ENCODE measurements around the gene TK1.
"Not testable (repeated sequence)": the region's sequence is repeated elsewhere in the genome, so short reads cannot be mapped to it uniquely, and the experiment has no call there.

The TK1 gene

GRCh38 chr17:78186692-78187595 is at the start of gene TK1, which contains the start of gene AFMID:
TK1 (minus strand) TSS chr17:78187052; CDS start chr17:78186994, 58 bp downstream.
AFMID (plus strand) TSS chr17:78187362; CDS start chr17:78187371, 9 bp downstream.
- peak; percentile 89 for DNase-seq (ENCODE audit: low read depth)

- no peak for DNase-seq (ENCODE audit: low read depth)
Measured at GRCh38 chr17:78235885-78236284, 49.0 kb upstream of the TK1 start.

- DNase-seq (ENCODE audit: low read depth) = not testable (repeated sequence)
Measured at GRCh38 chr17:78235022-78235421, 48.2 kb upstream of the TK1 start.

DNA sequence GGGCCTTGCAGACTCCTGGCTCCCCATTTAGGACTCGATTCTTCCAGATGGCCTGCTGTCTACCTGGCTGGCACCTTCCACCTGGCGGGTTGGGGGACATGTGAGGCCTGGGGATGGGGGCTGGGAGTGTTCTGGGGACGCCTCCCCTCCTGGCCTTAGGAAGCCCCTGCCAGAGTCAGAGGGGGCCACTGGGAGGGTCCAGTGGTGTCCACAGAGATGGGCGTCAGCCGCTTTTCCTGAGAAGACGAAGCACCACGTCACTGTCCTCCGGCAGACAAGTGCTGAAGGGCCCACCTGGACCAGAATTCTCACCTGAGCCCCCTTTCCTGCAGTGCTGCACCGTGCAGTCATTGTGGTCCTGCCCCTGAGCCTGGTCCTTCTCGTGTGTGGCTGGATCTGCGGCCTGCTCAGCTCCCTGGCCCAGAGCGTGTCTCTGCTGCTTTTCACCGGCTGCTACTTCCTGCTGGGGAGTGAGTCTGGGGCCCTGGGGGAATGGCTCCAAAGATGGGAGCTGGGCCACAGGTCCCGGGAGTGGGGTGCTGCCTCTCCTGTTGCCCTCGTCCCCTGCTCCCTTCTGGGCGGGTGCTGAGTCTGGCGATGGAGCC is 47.5 kb upstream of the TK1 start:
- no peak for DNase-seq (ENCODE audit: low read depth)

- DNase-seq (ENCODE audit: low read depth) = no peak
Measured at GRCh38 chr17:78233678-78234077, 46.8 kb upstream of the TK1 start.

- no peak for DNase-seq (ENCODE audit: low read depth)
Measured at GRCh38 chr17:78232859-78233173, 46.0 kb upstream of the TK1 start.

GRCh38 chr17:78231991-78232858 is 45.4 kb upstream of the TK1 start:
- DNase-seq (ENCODE audit: low read depth) = no peak

DNA sequence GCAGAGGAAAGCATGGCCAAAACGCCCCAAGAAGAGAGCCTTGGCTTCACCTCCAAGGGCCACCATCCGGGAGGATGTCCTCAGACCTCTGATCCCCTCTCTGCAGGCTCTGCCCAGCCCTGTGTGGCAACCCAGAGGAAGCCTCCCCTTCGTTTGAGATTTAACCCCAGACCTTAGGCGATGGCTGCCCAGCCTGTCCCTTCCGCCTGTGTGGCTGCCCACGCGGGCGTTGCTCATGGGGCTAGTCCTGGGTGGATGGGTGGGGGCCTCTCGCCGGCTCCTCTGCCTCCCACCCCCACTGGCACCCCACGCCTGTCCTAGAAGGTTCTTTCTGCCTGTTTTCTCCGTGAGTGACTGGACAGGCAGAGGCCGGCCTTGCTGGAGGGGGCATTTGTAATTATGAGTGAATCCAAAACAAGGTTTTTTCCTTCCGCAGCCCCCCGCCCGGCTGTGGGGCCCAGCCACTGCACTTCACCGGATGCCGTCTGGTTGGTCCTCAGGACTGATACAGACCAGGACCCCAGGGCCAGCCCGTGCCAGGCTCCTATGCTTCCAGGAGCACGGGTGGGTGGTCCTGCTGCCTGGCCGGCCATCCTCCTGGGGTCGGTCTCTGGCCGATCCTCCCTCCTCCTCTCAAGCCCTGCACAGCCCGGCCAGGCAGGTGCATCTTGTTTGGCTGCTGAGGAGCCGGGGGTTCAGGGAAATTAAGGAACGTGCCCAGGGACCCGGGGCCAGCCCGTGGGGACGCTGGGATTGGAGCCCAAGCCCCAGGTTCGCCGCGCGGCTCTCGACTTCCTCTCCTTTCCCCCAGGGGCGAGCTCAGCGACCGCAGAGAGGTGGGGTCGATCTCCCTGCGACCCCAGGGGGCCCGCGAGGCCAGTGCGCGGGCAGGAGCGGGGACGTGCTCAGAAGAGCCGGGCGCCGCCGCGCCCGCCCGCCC is 44.4 kb upstream of the TK1 start, which contains the start of gene TMEM235:
TMEM235 (plus strand) TSS at position 636 of the 940 bp plus-strand sequence. CDS start 393 bp downstream, outside the sequence.
- DNase-seq (ENCODE audit: low read depth) = no peak

GRCh38 chr17:78230252-78230962 is 43.6 kb upstream of the TK1 start:
- DNase-seq (ENCODE audit: low read depth) = no peak

DNA sequence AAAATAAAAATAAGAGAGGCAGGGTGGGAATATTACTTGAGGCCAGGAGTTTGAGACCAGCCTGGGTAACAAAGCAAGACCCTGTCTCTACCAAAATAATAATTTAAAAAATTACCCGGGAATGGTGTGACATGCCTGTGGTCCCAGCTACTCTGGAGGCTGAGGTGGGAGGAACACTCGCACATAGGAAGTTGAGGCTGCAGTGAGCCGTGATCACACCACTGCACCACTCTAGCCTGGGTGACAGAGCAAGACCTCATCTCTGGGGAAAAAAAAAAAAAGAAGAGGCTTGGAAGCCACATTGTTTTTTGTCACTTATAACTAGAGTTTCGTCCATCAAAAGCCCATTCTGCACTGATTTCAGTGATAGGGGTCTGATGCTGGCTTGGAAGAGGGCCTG is 41.3 kb upstream of the TK1 start:
- DNase-seq (ENCODE audit: low read depth) = no peak

DNA sequence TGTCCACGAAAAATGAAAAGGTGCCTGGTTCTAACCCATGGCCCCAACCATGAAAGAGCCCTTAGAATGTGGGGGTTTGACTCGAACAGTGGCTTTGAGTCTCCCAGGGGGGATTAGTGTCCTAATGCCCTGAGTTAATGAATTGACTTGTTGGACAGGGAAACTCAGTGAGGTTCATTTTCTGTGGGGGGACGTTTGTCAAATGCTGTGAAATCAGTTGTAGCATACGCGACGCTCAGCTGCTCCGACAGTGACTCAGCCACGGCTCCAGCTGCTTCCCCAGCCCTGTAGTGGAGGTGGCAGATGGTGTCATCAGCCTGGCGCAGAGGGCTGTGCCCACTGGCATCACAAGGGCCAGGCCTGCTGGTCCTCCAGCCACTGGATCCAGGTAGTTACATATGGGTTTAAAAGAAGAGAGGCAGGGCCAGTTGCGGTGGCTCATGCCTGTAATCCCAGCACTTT is 40.6 kb upstream of the TK1 start:
- no peak for DNase-seq (ENCODE audit: low read depth)

GRCh38 chr17:78226759-78227454 is 40.1 kb upstream of the TK1 start:
- DNase-seq (ENCODE audit: low read depth) = no peak

GRCh38 chr17:78226055-78226758 is 39.4 kb upstream of the TK1 start:
- no peak for DNase-seq (ENCODE audit: low read depth)

- no peak for DNase-seq (ENCODE audit: low read depth)
Measured at GRCh38 chr17:78225088-78225865, 38.4 kb upstream of the TK1 start.

DNA sequence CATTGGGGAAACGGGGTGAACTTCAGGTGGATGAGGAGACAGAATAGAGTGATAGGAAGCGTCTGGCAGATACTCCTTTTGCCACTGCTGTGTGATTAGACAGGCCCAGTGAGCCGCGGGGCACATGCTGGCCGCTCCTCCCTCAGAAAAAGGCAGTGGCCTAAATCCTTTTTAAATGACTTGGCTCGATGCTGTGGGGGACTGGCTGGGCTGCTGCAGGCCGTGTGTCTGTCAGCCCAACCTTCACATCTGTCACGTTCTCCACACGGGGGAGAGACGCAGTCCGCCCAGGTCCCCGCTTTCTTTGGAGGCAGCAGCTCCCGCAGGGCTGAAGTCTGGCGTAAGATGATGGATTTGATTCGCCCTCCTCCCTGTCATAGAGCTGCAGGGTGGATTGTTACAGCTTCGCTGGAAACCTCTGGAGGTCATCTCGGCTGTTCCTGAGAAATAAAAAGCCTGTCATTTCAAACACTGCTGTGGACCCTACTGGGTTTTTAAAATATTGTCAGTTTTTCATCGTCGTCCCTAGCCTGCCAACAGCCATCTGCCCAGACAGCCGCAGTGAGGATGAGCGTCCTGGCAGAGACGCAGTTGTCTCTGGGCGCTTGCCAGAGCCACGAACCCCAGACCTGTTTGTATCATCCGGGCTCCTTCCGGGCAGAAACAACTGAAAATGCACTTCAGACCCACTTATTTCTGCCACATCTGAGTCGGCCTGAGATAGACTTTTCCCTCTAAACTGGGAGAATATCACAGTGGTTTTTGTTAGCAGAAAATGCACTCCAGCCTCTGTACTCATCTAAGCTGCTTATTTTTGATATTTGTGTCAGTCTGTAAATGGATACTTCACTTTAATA is 37.6 kb upstream of the TK1 start:
- DNase-seq (ENCODE audit: low read depth) = no peak

- no peak for DNase-seq (ENCODE audit: low read depth)
Measured at GRCh38 chr17:78223765-78224164, 36.9 kb upstream of the TK1 start.

DNA sequence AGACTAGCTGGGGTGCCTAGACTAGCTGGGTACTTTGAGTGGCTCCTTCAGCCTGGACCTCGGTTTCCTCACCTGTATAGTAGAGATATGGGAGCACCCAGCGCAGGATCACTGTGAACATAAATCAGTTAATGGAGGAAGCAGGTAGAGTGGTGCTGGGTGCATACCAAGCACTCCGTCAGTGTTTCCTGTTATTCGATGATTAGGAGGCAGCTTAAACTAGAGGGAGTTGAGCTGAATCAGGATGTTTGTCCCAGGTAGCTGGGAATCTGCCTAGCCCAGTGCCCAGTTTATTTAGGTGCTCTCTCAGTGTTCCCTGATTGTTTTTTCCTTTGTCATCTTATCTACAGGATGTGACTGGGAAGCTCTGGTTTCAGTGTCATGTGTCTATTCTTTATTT is 36.2 kb upstream of the TK1 start:
- DNase-seq (ENCODE audit: low read depth) = no peak

All from activated T-cell treated with anti-CD3 and anti-CD28 coated beads for 24 hours (primary cell).